Panc1 (cell line): ENCODE measurements around the gene CLIC1.

Source experiments
- CTCF ChIP-seq: fragments of 450-650 bp; IDR thresholded peaks from 2 replicates; pipeline ENCODE4 v1.5.1; 2017; ENCODE audit warnings: mild to moderate bottlenecking
- POLR2AphosphoS5 ChIP-seq: IDR thresholded peaks from 2 replicates; pipeline ENCODE4 v1.6.1; 2012; ENCODE audit warnings: mild to moderate bottlenecking, low read depth, low read length, moderate library complexity
- REST ChIP-seq, 2 experiments: IDR thresholded peaks; 2 replicates each; pipeline ENCODE4 v1.6.1; 2011 to 2012; ENCODE audit warnings: low read depth in 2 of 2, control low read depth in 1 of 2, low read length in 1 of 2, mild to moderate bottlenecking in 1 of 2, moderate library complexity in 1 of 2; ENCODE audit not compliant: insufficient read depth in 1 of 2

GRCh38 chr6:31768363-31769257 lies 32.3 kb upstream of the CLIC1 start:
- TF ChIP-seq CTCF (no peak), POLR2AphosphoS5 (no peak), REST (IDR thresholded peaks at IDR 0.05; ENCODE audit: insufficient read depth in 1 of 2, low read depth in 2 of 2, low read length in 1 of 2) (no peak)
